Measurements from ENCODE around the gene ZBTB7C. TPM values are rescaled to one million over a fixed set of nuclear protein-coding genes. Genes with fewer than 3 reads are reported as not detected.

Gene ZBTB7C
- total and polyA plus RNA-seq, 2 of the 8 experiments (the other 6 are each of a cell fraction or from before 2014, with no cell fraction given), result 0.15 to 0.45 TPM

GRCh38 chr18:48161911-48162698 lies 247.1 kb downstream of the ZBTB7C start:
- FAIRE-seq, result no peak
- CTCF ChIA-PET (ENCODE audit: partially characterized antibody), result interaction anchor here (0.6 to 2.5 kb wide), 10 partner anchors 9 to 920 kb away, joined by 3 to 7 read pairs (median 3); no protein-coding TSS in a partner anchor

More at GRCh38 chr18:48161911-48162698, 247.1 kb downstream of the ZBTB7C start:
- no peaks in the 10 kb centered on the region for H4K20me1 ChIP-seq (replicated peaks in 1 of 2; ENCODE audit: control insufficient read depth in 1 of 2, insufficient read depth in 2 of 2, low read length in 2 of 2)
- H2AFZ ChIP-seq (ENCODE audit: low read length), result peak overlapping the region; percentile 8; the same call in 1 of the 2 replicates
- H3K79me1 ChIP-seq (ENCODE audit: low read depth, low read length), result no peaks in the 10 kb centered on the region
- H4K8ac ChIP-seq (ENCODE audit: extremely low read depth, insufficient read depth, low read length), result no peak overlapping the region; the same call in 1 of the 2 replicates
- H3K4ac ChIP-seq (replicated peaks; ENCODE audit: insufficient read length, low read depth, low read length), result no peak overlapping the region
- 0 out of 2 replicates have a peak overlapping the region, but pooled peaks have one; percentile 82 for H2BK15ac ChIP-seq (ENCODE audit: low read length)
- no peak overlapping the region for H3K27ac ChIP-seq (ENCODE audit: low read depth, low read length)
- no peaks in the 10 kb centered on the region for H3K36me3 ChIP-seq (ENCODE audit: control insufficient read depth in 2 of 4, insufficient read depth in 4 of 4, low read length in 3 of 4)
- POLR2A ChIA-PET (ENCODE audit: partially characterized antibody), result interaction anchor here (1.0 to 1.8 kb wide), 4 partner anchors 10 to 20 kb away, joined by 3 to 6 read pairs (median 3); no protein-coding TSS in a partner anchor
- H3K27me3 ChIP-seq (replicated peaks in 1 of 4; ENCODE audit: control insufficient read depth in 3 of 4, extremely low read depth in 1 of 4, insufficient read depth in 3 of 4, low read length in 3 of 4), result peaks cover 2 to 42% (median 30%) of the 10 kb centered on the region in 4 experiments
- peak overlapping the region; percentile 38 to 75 (median 60) for H3K4me3 ChIP-seq (ENCODE audit: extremely low read depth in 1 of 4, insufficient read depth in 2 of 4, low read depth in 3 of 4, low read length in 4 of 4)
- H2BK20ac ChIP-seq (ENCODE audit: low read length), result no peak overlapping the region
- no peak overlapping the region for H2BK120ac ChIP-seq (replicated peaks; ENCODE audit: low read depth, low read length)
- no peak overlapping the region for H3K14ac ChIP-seq (ENCODE audit: insufficient read length)
- peak overlapping the region; percentile 30 for H4K91ac ChIP-seq (replicated peaks; ENCODE audit: insufficient read length, low read length)
- no peak overlapping the region for H3K23ac ChIP-seq (ENCODE audit: insufficient read length)
- H2BK12ac ChIP-seq (ENCODE audit: low read depth, low read length), result peak overlapping the region; percentile 35; the same call in 1 of the 2 replicates
- no peak overlapping the region for H2AK5ac ChIP-seq (ENCODE audit: low read depth, low read length)
- 16% methylated on average over 20 of the region's 38 CpGs; no CpG with 5 or more reads in 1 of the 2 experiments for WGBS, 2 experiments (ENCODE audit: extremely low coverage in 1 of 2, insufficient coverage in 1 of 2, insufficient read length in 1 of 2, insufficient replicate concordance in 2 of 2, low coverage in 1 of 2, low lambda C conversion rate in 2 of 2, missing lambda C conversion rate in 1 of 2)
- H4K5ac ChIP-seq (ENCODE audit: insufficient read length, low read depth, low read length), result no peak overlapping the region
- no peak for DNase-seq (ENCODE audit: low read depth in 1 of 2, low spot score in 2 of 2)
- no peak overlapping the region for H3K9ac ChIP-seq (replicated peaks in 1 of 4; ENCODE audit: extremely low read depth in 1 of 4, low read depth in 3 of 4, low read length in 3 of 4)
- no peaks in the 10 kb centered on the region for H3K79me2 ChIP-seq (ENCODE audit: control insufficient read depth in 1 of 2, insufficient read depth in 2 of 2, low read length in 2 of 2)
- TF ChIP-seq TBP (IDR thresholded peaks at IDR 0.05; ENCODE audit: low read depth, low read length), result no peak
- peak; percentile 46; the same call in 1 of the 2 replicates for TF ChIP-seq RBBP5 (IDR thresholded peaks at IDR 0.05; ENCODE audit: borderline replicate concordance, low read depth, low read length)
- no peaks in the 10 kb centered on the region for H3K9me3 ChIP-seq (ENCODE audit: insufficient read depth in 2 of 2, low read depth in 1 of 2, low read length in 1 of 2)
- H3K4me1 ChIP-seq (replicated peaks in 1 of 4; ENCODE audit: control insufficient read depth in 3 of 4, insufficient read depth in 4 of 4, low read length in 3 of 4), result peaks cover 2 to 15% (median 7%) of the 10 kb centered on the region in 4 experiments
- H2BK5ac ChIP-seq (ENCODE audit: low read depth, low read length), result no peak overlapping the region
- peak overlapping the region; percentile 78 for H3K18ac ChIP-seq (ENCODE audit: extremely low read depth, low read length)
- no peak overlapping the region for H3K56ac ChIP-seq (replicated peaks; ENCODE audit: insufficient read length, low read depth, low read length)
- H3K4me2 ChIP-seq (ENCODE audit: insufficient read depth in 1 of 2, low read depth in 2 of 2, low read length in 2 of 2), result peak overlapping the region; percentile 82 to 83
- peaks cover 3% of the 10 kb centered on the region; the same call in 1 of the 2 replicates for H3K23me2 ChIP-seq (ENCODE audit: low read depth, low read length)
